ENCODE results near the gene TBC1D21.

DNA sequence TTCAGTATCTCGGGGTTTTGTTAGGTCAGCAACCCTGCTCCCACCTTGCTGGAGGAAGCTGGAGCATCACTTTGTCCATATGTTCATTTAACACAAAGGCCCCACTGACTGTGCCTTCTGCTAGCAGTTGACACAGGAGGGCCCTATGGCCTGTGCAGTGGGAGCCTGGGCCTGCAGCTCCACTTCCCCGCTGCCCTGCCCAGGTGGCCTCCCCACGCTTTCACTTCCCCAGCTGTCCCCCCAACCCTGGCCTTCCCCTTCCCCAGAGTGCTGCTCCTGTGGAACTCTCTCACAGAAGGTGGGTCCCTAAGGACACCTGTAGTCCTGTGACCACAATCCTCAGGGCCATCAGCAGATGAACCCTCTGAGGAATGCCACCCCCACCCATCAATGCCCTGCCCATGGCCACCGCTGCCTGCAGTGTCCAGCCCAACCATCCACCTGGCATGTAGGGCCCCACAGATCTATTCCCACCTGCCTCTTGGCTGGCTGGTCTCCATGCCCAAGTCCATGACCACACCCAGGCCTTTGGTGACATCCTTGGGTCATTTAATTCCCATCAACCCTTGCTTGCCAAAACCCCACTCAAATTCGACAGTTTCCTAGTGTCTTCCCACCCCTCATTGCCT lies 13.5 kb downstream of the TBC1D21 start:
- TF ChIP-seq CTCF (IDR thresholded peaks at IDR 0.05; ENCODE audit: low read depth, low read length, poor library complexity, severe bottlenecking) (no peak), EZH2phosphoT487 (IDR thresholded peaks at IDR 0.05; ENCODE audit: borderline replicate concordance, low read length) (no peak)

Data from DOHH2 (cell line).